GM19452 (cell line): ENCODE data around the gene HTR4.

ENCODE experiments used
- ATAC-seq: cut with Tn5 transposase; IDR thresholded peaks from one replicate; pipeline ENCODE4 v1.9.1; 2021; ENCODE audit not compliant: unreplicated experiment

Gene HTR4

GRCh38 chr5:148443241-148443640 is 211.1 kb downstream of the HTR4 start:
- ATAC-seq: no peak

GRCh38 chr5:148438933-148439332 is 215.4 kb downstream of the HTR4 start:
- ATAC-seq: no peak

- no peak for ATAC-seq
Measured at GRCh38 chr5:148437249-148437648, 217.1 kb downstream of the HTR4 start.

GRCh38 chr5:148436029-148436428 is 218.3 kb downstream of the HTR4 start:
- ATAC-seq: no peak

- no peak for ATAC-seq
Measured at GRCh38 chr5:148433826-148434225, 220.5 kb downstream of the HTR4 start.
